Heart right ventricle (tissue), 16 donors: ENCODE data around the gene PASD1. TPM values are rescaled to one million over a fixed set of nuclear protein-coding genes. Genes with fewer than 3 reads are reported as not detected.

Source experiments
- ATAC-seq, 8 donors: fragments of 200-7000 bp; cut with Tn5 transposase; one replicate each; pipeline ENCODE4 v1.9.1; 2020; ENCODE audit warnings: mild to moderate bottlenecking in 8 of 8, moderate library complexity in 8 of 8, moderate number of reproducible peaks in 1 of 8
- DNase-seq, 2 donors: peaks; one replicate each; pipeline ENCODE4 v3.0.0-alpha.2; 2020
- H3K27ac ChIP-seq, 10 donors: fragments of 200-600 bp; sonication (generic) in 2 of 10; one replicate each; pipeline versions ENCODE4 v1.5.0 to v1.8.0; 2020 to 2022; ENCODE audit warnings: mild to moderate bottlenecking in 3 of 10
- H3K27me3 ChIP-seq, 7 donors: fragments of 200-600 bp; one replicate each; pipeline ENCODE4 v1.8.0; 2021 to 2022; ENCODE audit warnings: mild to moderate bottlenecking in 2 of 7
- H3K36me3 ChIP-seq, 9 donors: fragments of 200-600 bp; sonication (generic) in 1 of 9; one replicate each; pipeline versions ENCODE4 v1.5.0 to v1.8.0; 2020 to 2022; ENCODE audit warnings: mild to moderate bottlenecking in 2 of 9
- H3K4me1 ChIP-seq, 9 donors: fragments of 200-600 bp; sonication (generic) in 1 of 9; one replicate each; pipeline versions ENCODE4 v1.5.0 to v1.8.0; 2020 to 2022; ENCODE audit warnings: mild to moderate bottlenecking in 4 of 9
- H3K4me3 ChIP-seq, 10 donors: fragments of 200-600 bp; sonication (generic) in 2 of 10; one replicate each; pipeline versions ENCODE4 v1.5.0 to v1.8.0; 2020 to 2022; ENCODE audit warnings: mild to moderate bottlenecking in 7 of 10, moderate library complexity in 2 of 10
- H3K9me3 ChIP-seq, 11 donors: fragments of 200-600 bp in 10 of 11; sonication (generic) in 2 of 11; one replicate each; pipeline versions ENCODE4 v1.5.0 to v1.8.0; 2013 to 2022; ENCODE audit warnings: mild to moderate bottlenecking in 2 of 11, control low read depth in 1 of 11, moderate library complexity in 1 of 11
- CTCF ChIP-seq, 9 donors: fragments of 200-600 bp; sonication (generic) in 2 of 9; IDR thresholded peaks; one replicate each; pipeline versions ENCODE4 v1.5.0 to v1.8.0; 2021 to 2022; ENCODE audit warnings: antibody characterized with exemption in 9 of 9, mild to moderate bottlenecking in 5 of 9, moderate library complexity in 1 of 9
- WGBS, 2 donors: extraction: QIAGEN DNeasy Blood & Tissue Kit; methylation state at CpG; one replicate each; pipeline ENCODE4 v1.1.7; 2013; ENCODE audit warnings: inconsistent platforms in 1 of 2; 5-methylcytosine and 5-hydroxymethylcytosine counted together
- intact Hi-C, 10 donors: fragments of 100-400 bp; cut with DNase I; formaldehyde crosslinking; loops; one replicate each; pipeline versions ENCODE4 v1.11.1 to v1.14.2; 2022
- polyA plus RNA-seq, 2 donors: library from polyadenylated mRNA; stranded (reverse); fragments of 200-250 nt; gene quantifications; one replicate each; pipeline ENCODE4 v1.2.3, GENCODE V29; 2013
- total RNA-seq, 10 donors: library from RNA; stranded (reverse); fragmentation: NEBNext Ultra II Directional in 3 of 10; extraction: Animal tissue kit (Norgen Biotek cat#: 25700) in 3 of 10; gene quantifications; one replicate each; pipeline versions ENCODE4 v1.2.1 to v1.2.4, GENCODE V29; 2021 to 2023
- donor health status: Arrhythmogenic right ventricular cardiomyopathy.
- donor health status: ischemic (EF 13 %, LVEDD 7.1; RV severe dilation, severe dysfunction).
- donor health status: healthy with polysubstance abuse.
- donor health status: DM: no; HTN: yes; CAD: no.
- donor health status: DM: no; HTN: no; CAD: no.
- donor health status: ischemic (EF 25% LVEDD 6.9; RV normal size, moderate dysfunction).
- donor health status: ischemic (EF 25% LVEDD 5.7; RV mildly dilated, moderate dysfunction).
- donor health status: healthy.
- donor health status: DM: yes; HTN: yes; CAD: no.
- donor health status: Ischemic cardiomyopathy.
- donor health status: ischemic (EF 35%, LVEDD 5.7; RV mildly dilated, moderate dysfunction).
- donor health status: nonischemic (EF 11% LVEDD 7.7; RV severe dilation, severe dysfunction).
- donor health status: DM: yes; HTN: yes; CAD: no.
- donor health status: PGD.
- donor health status: ischemic (EF 29% LVEDD 5.4; RV normal size, mild dysfunction).
- donor health status: nonischemic (EF 23%, LVEDD 6.1; RV moderate dilation, normal function).

PASD1 gene
- total and polyA plus RNA-seq, 12 donors, result not detected

- peaks cover 0 to 17% (median 7%) of the 10 kb centered on the region in 9 donors for H3K4me1 ChIP-seq
- no peak overlapping the region for H3K4me3 ChIP-seq
- no peak overlapping the region for H3K27ac ChIP-seq
- intact Hi-C loops, result loop anchor here in 1 of 10 donors (5.0 kb wide), 1 partner anchor 946 kb away; no protein-coding TSS in a partner anchor
- H3K36me3 ChIP-seq, result no peaks in the 10 kb centered on the region
- DNase-seq (no peak), ATAC-seq (no peak)
- peaks cover 0 to 9% (median 0%) of the 10 kb centered on the region in 7 donors for H3K27me3 ChIP-seq
- no peaks in the 10 kb centered on the region for H3K9me3 ChIP-seq
- no peak for TF ChIP-seq CTCF (IDR thresholded peaks at IDR 0.05)
- WGBS, 2 donors, result 89 to 93% methylated on average over 7 of the region's 7 CpGs
Measured at GRCh38 chrX:151701531-151701930, 138.1 kb downstream of the PASD1 start.

- no peaks in the 10 kb centered on the region for H3K36me3 ChIP-seq
- peaks cover 0 to 14% (median 0%) of the 10 kb centered on the region in 7 donors for H3K27me3 ChIP-seq
- DNase-seq, result no peak
- WGBS, 2 donors, result 83 to 92% methylated on average over 9 of the region's 9 CpGs
- intact Hi-C loops, result loop anchor here in 1 of 10 donors (5.0 kb wide), 1 partner anchor 945 kb away; no protein-coding TSS in a partner anchor
- peaks cover 0 to 17% (median 7%) of the 10 kb centered on the region in 9 donors for H3K4me1 ChIP-seq
- H3K4me3 ChIP-seq, result no peak overlapping the region
- no peak for ATAC-seq
- no peak for TF ChIP-seq CTCF (IDR thresholded peaks at IDR 0.05)
- peak overlapping the region in 5 of 10 donors; percentile 58 to 73 (median 65) for H3K27ac ChIP-seq
- H3K9me3 ChIP-seq, result no peaks in the 10 kb centered on the region
Measured at GRCh38 chrX:151702026-151702714, 138.7 kb downstream of the PASD1 start.

- Histone ChIP-seq H3K27me3 (peaks cover 0 to 15% (median 0%) of the 10 kb centered on the region in 7 donors), H3K4me3 (no peak overlapping the region), H3K36me3 (no peaks in the 10 kb centered on the region), H3K4me1 (peaks cover 0 to 17% (median 7%) of the 10 kb centered on the region in 9 donors), H3K9me3 (no peaks in the 10 kb centered on the region), H3K27ac (peak overlapping the region in 6 of 10 donors; percentile 58 to 73 (median 64))
- ATAC-seq (peak in 6 of 8 donors; percentile 8 to 35 (median 29)), DNase-seq (no peak)
- intact Hi-C loops, result loop anchor here in 1 of 10 donors (5.0 kb wide), 1 partner anchor 944 kb away; no protein-coding TSS in a partner anchor
- 51 to 54% methylated on average over 6 to 7 of the region's 7 CpGs for WGBS, 2 donors
- TF ChIP-seq CTCF (IDR thresholded peaks at IDR 0.05), result no peak
Measured at GRCh38 chrX:151702741-151703340, 139.4 kb downstream of the PASD1 start.

- H3K4me1 ChIP-seq, result peaks cover 0 to 17% (median 7%) of the 10 kb centered on the region in 9 donors
- intact Hi-C loops, result loop anchor here in 1 of 10 donors (5.0 kb wide), 1 partner anchor 944 kb away; no protein-coding TSS in a partner anchor
- peaks cover 0 to 15% (median 0%) of the 10 kb centered on the region in 7 donors for H3K27me3 ChIP-seq
- ATAC-seq (peak; percentile 70 to 93 (median 84)), DNase-seq (peak; percentile 65 to 74)
- H3K9me3 ChIP-seq, result no peaks in the 10 kb centered on the region
- no peaks in the 10 kb centered on the region for H3K36me3 ChIP-seq
- WGBS, 2 donors, result 10 to 12% methylated on average over 7 of the region's 7 CpGs
- TF ChIP-seq CTCF (IDR thresholded peaks at IDR 0.05), result no peak
- no peak overlapping the region for H3K4me3 ChIP-seq
- H3K27ac ChIP-seq, result peak overlapping the region in 2 of 10 donors; percentile 65 to 73
Measured at GRCh38 chrX:151703487-151703886, 140.0 kb downstream of the PASD1 start.
